SK-N-SH treated with all-trans-retinoic acid at 6 μM for 48 hours (cell line): ENCODE data around the gene AP1G1.

Experiments used
- ATAC-seq: fragments of 200-7000 bp; cut with Tn5 transposase; 3 replicates; pipeline ENCODE4 v1.9.1; 2020; ENCODE audit warnings: mild to moderate bottlenecking, moderate library complexity
- ARNTL ChIP-seq: fragments of 450-650 bp; formaldehyde crosslinking; IDR thresholded peaks from 2 replicates; pipeline ENCODE4 v1.5.0; 2020; ENCODE audit warnings: low read depth, mild to moderate bottlenecking, moderate library complexity, borderline replicate concordance
- BACH2 ChIP-seq: fragments of 250-450 bp; sonication (Bioruptor Pico); IDR thresholded peaks from 2 replicates; pipeline ENCODE4 v1.9.0; 2021; ENCODE audit warnings: mild to moderate bottlenecking, borderline replicate concordance
- CSDC2 ChIP-seq: fragments of 250-450 bp; sonication (Bioruptor Pico); IDR thresholded peaks from 2 replicates; pipeline ENCODE4 v1.5.0; 2020; ENCODE audit warnings: mild to moderate bottlenecking, moderate library complexity
- ESRRG ChIP-seq: fragments of 250-450 bp; sonication (Bioruptor Pico); IDR thresholded peaks from 2 replicates; pipeline ENCODE4 v1.6.1; 2021; ENCODE audit warnings: mild to moderate bottlenecking
- GLIS3 ChIP-seq: fragments of 250-450 bp; sonication (Bioruptor Pico); IDR thresholded peaks from 2 replicates; pipeline ENCODE4 v1.5.0; 2020; ENCODE audit warnings: mild to moderate bottlenecking, moderate library complexity
- OSR1 ChIP-seq: fragments of 250-450 bp; sonication (Bioruptor Pico); IDR thresholded peaks from 2 replicates; pipeline ENCODE4 v1.8.0; 2022; ENCODE audit warnings: moderate library complexity, mild to moderate bottlenecking, inconsistent platforms
- PPARA ChIP-seq: fragments of 250-450 bp; sonication (Bioruptor Pico); IDR thresholded peaks from 2 replicates; pipeline ENCODE4 v1.5.0; 2020; ENCODE audit warnings: mild to moderate bottlenecking, borderline replicate concordance
- RARB ChIP-seq: fragments of 250-450 bp; sonication (Bioruptor Pico); IDR thresholded peaks from 2 replicates; pipeline ENCODE4 v1.8.0; 2021; ENCODE audit warnings: mild to moderate bottlenecking, moderate library complexity
- SNAI2 ChIP-seq: fragments of 250-450 bp; sonication (Bioruptor Pico); IDR thresholded peaks from 2 replicates; pipeline ENCODE4 v1.5.0; 2020; ENCODE audit warnings: mild to moderate bottlenecking, moderate library complexity
- TCF4 ChIP-seq: fragments of 250-450 bp; sonication (Bioruptor Pico); IDR thresholded peaks from 2 replicates; pipeline ENCODE4 v1.8.0; 2021; ENCODE audit warnings: mild to moderate bottlenecking, moderate library complexity, borderline replicate concordance
- TOX ChIP-seq: fragments of 250-450 bp; sonication (Bioruptor Pico); IDR thresholded peaks from 2 replicates; pipeline ENCODE4 v1.8.0; 2021; ENCODE audit warnings: mild to moderate bottlenecking, moderate library complexity, borderline replicate concordance
- ZFP30 ChIP-seq: fragments of 450-650 bp; formaldehyde crosslinking; IDR thresholded peaks from 2 replicates; pipeline ENCODE4 v1.5.0; 2022; ENCODE audit warnings: mild to moderate bottlenecking, moderate library complexity
- ZNF565 ChIP-seq: fragments of 450-650 bp; formaldehyde crosslinking; conservative IDR thresholded peaks from 2 replicates; pipeline ENCODE4 v1.5.0; 2020; ENCODE audit warnings: low read depth, mild to moderate bottlenecking, moderate library complexity
- ZNF70 ChIP-seq: fragments of 450-650 bp; formaldehyde crosslinking; IDR thresholded peaks from 2 replicates; pipeline ENCODE4 v1.5.0; 2020; ENCODE audit warnings: mild to moderate bottlenecking, moderate library complexity
- ZNF8 ChIP-seq: fragments of 450-650 bp; formaldehyde crosslinking; IDR thresholded peaks from 2 replicates; pipeline ENCODE4 v1.5.0; 2020; ENCODE audit warnings: mild to moderate bottlenecking, moderate library complexity
- TF ChIP-seq, protein P1 (sequence below): fragments of 250-450 bp; sonication (Bioruptor Pico); IDR thresholded peaks from 2 replicates; pipeline ENCODE4 v1.5.0; 2020; ENCODE audit warnings: mild to moderate bottlenecking, moderate library complexity
- TF ChIP-seq, protein P2 (sequence below): fragments of 250-450 bp; sonication (Bioruptor Pico); IDR thresholded peaks from 2 replicates; pipeline ENCODE4 v1.5.1; 2021; ENCODE audit warnings: mild to moderate bottlenecking, moderate library complexity
- TF ChIP-seq, protein P3 (sequence below): fragments of 250-450 bp; sonication (Bioruptor Pico); IDR thresholded peaks from 2 replicates; pipeline ENCODE4 v1.8.0; 2020; ENCODE audit warnings: mild to moderate bottlenecking, moderate library complexity, borderline replicate concordance
- TF ChIP-seq, protein P4 (sequence below): fragments of 250-450 bp; sonication (Bioruptor Pico); IDR thresholded peaks from 2 replicates; pipeline ENCODE4 v1.5.1; 2020; ENCODE audit warnings: low read depth, mild to moderate bottlenecking, moderate library complexity

The AP1G1 gene

GRCh38 chr16:71754652-71755051, 54.0 kb downstream of the AP1G1 start:
- no peak for TF ChIP-seq PPARA (CRISPR knock-in tag)
- TF ChIP-seq, protein P1, sequence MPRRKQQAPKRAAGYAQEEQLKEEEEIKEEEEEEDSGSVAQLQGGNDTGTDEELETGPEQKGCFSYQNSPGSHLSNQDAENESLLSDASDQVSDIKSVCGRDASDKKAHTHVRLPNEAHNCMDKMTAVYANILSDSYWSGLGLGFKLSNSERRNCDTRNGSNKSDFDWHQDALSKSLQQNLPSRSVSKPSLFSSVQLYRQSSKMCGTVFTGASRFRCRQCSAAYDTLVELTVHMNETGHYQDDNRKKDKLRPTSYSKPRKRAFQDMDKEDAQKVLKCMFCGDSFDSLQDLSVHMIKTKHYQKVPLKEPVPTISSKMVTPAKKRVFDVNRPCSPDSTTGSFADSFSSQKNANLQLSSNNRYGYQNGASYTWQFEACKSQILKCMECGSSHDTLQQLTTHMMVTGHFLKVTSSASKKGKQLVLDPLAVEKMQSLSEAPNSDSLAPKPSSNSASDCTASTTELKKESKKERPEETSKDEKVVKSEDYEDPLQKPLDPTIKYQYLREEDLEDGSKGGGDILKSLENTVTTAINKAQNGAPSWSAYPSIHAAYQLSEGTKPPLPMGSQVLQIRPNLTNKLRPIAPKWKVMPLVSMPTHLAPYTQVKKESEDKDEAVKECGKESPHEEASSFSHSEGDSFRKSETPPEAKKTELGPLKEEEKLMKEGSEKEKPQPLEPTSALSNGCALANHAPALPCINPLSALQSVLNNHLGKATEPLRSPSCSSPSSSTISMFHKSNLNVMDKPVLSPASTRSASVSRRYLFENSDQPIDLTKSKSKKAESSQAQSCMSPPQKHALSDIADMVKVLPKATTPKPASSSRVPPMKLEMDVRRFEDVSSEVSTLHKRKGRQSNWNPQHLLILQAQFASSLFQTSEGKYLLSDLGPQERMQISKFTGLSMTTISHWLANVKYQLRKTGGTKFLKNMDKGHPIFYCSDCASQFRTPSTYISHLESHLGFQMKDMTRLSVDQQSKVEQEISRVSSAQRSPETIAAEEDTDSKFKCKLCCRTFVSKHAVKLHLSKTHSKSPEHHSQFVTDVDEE, result no peak
- TF ChIP-seq, protein P2, sequence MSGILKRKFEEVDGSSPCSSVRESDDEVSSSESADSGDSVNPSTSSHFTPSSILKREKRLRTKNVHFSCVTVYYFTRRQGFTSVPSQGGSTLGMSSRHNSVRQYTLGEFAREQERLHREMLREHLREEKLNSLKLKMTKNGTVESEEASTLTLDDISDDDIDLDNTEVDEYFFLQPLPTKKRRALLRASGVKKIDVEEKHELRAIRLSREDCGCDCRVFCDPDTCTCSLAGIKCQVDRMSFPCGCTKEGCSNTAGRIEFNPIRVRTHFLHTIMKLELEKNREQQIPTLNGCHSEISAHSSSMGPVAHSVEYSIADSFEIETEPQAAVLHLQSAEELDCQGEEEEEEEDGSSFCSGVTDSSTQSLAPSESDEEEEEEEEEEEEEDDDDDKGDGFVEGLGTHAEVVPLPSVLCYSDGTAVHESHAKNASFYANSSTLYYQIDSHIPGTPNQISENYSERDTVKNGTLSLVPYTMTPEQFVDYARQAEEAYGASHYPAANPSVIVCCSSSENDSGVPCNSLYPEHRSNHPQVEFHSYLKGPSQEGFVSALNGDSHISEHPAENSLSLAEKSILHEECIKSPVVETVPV, result no peak
- TF ChIP-seq, protein P3, sequence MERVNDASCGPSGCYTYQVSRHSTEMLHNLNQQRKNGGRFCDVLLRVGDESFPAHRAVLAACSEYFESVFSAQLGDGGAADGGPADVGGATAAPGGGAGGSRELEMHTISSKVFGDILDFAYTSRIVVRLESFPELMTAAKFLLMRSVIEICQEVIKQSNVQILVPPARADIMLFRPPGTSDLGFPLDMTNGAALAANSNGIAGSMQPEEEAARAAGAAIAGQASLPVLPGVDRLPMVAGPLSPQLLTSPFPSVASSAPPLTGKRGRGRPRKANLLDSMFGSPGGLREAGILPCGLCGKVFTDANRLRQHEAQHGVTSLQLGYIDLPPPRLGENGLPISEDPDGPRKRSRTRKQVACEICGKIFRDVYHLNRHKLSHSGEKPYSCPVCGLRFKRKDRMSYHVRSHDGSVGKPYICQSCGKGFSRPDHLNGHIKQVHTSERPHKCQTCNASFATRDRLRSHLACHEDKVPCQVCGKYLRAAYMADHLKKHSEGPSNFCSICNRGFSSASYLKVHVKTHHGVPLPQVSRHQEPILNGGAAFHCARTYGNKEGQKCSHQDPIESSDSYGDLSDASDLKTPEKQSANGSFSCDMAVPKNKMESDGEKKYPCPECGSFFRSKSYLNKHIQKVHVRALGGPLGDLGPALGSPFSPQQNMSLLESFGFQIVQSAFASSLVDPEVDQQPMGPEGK, result no peak
- TF ChIP-seq GLIS3 (CRISPR knock-in tag), result no peak
- no peak for TF ChIP-seq BACH2 (CRISPR knock-in tag)
- no peak for TF ChIP-seq TCF4 (CRISPR knock-in tag)
- TF ChIP-seq, all 23 proteins: peak for 0
- ATAC-seq, result no peak

DNA sequence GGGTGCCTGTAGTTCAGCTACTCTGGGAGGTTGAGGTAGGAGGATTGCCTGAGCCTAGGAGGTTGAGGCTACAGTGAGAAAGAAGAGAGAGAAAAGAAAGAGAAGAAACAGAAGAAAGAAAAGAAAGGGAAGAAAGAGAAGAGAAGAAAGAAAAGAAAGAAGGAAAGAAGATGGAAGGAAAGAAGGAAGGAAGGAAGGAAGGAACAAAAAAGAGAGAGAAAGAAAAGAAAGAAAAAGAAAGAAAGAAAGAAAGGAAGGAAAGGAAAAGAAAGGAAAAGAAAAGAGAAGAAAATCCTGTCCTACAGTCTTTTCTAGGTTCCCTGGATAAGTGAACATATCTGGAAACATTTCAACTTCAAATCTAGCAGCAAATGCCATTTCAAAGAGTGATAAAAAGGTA, 54.5 kb downstream of the AP1G1 start:
- TF ChIP-seq ZNF8 (CRISPR knock-in tag), result no peak
- TF ChIP-seq OSR1 (CRISPR knock-in tag), result no peak
- no peak for TF ChIP-seq CSDC2
- no peak for TF ChIP-seq TOX
- TF ChIP-seq, protein P3, result no peak
- TF ChIP-seq PPARA (CRISPR knock-in tag), result no peak
- TF ChIP-seq TCF4 (CRISPR knock-in tag), result no peak
- TF ChIP-seq ZFP30 (CRISPR knock-in tag), result no peak
- TF ChIP-seq SNAI2 (CRISPR knock-in tag), result no peak
- TF ChIP-seq, protein P1, result no peak
- no peak for ATAC-seq

GRCh38 chr16:71748226-71748625, 60.4 kb downstream of the AP1G1 start:
- TF ChIP-seq RARB (CRISPR knock-in tag) (no peak), PPARA (CRISPR knock-in tag) (no peak), ZNF565 (no peak), ZNF8 (CRISPR knock-in tag) (no peak), ZNF70 (CRISPR knock-in tag) (no peak), ARNTL (CRISPR knock-in tag) (no peak), ESRRG (no peak)
- TF ChIP-seq, protein P4, sequence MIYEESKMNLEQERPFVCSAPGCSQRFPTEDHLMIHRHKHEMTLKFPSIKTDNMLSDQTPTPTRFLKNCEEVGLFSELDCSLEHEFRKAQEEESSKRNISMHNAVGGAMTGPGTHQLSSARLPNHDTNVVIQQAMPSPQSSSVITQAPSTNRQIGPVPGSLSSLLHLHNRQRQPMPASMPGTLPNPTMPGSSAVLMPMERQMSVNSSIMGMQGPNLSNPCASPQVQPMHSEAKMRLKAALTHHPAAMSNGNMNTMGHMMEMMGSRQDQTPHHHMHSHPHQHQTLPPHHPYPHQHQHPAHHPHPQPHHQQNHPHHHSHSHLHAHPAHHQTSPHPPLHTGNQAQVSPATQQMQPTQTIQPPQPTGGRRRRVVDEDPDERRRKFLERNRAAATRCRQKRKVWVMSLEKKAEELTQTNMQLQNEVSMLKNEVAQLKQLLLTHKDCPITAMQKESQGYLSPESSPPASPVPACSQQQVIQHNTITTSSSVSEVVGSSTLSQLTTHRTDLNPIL (CRISPR knock-in tag), result no peak
- TF ChIP-seq, protein P3, result no peak
- no peak for ATAC-seq
